Left lung (tissue), 10 donors: ENCODE results near the gene LGR4. TPM values are rescaled to one million over a fixed set of nuclear protein-coding genes. Genes with fewer than 3 reads are reported as not detected.

Experiments used
- ATAC-seq: fragments of 200-7000 bp; cut with Tn5 transposase; one replicate; pipeline ENCODE4 v1.9.1; 2020; ENCODE audit warnings: moderate library complexity
- DNase-seq, 4 donors: peaks; one replicate each; pipeline ENCODE4 v3.0.0-alpha.2; 2013 to 2020
- H3K27ac ChIP-seq, 2 donors: fragments of 200-600 bp; sonication (generic) in 1 of 2; one replicate each; pipeline versions ENCODE4 v1.5.0 to v1.8.0; 2020 to 2021
- H3K27me3 ChIP-seq, 2 donors: fragments of 200-600 bp; sonication (generic) in 1 of 2; one replicate each; pipeline versions ENCODE4 v1.5.0 to v1.8.0; 2020 to 2021
- H3K36me3 ChIP-seq, 2 donors: fragments of 200-600 bp; sonication (generic) in 1 of 2; one replicate each; pipeline versions ENCODE4 v1.5.0 to v1.8.0; 2020 to 2021
- H3K4me1 ChIP-seq, 2 donors: fragments of 200-600 bp; one replicate each; pipeline ENCODE4 v1.8.0; 2021
- H3K4me3 ChIP-seq, 2 donors: fragments of 200-600 bp; sonication (generic) in 1 of 2; one replicate each; pipeline versions ENCODE4 v1.5.0 to v1.8.0; 2020 to 2021; ENCODE audit warnings: mild to moderate bottlenecking in 1 of 2
- H3K9me3 ChIP-seq, 2 donors: fragments of 200-600 bp; sonication (generic) in 1 of 2; one replicate each; pipeline versions ENCODE4 v1.5.0 to v1.8.0; 2020 to 2021
- intact Hi-C, 2 donors: fragments of 100-400 bp; cut with DNase I; formaldehyde crosslinking; loops; one replicate each; pipeline versions ENCODE4 v1.11.2 to v1.14.2; 2022
- polyA plus RNA-seq, 6 donors: library from polyadenylated mRNA; unstranded; fragments of 120-200 nt; gene quantifications; one replicate each; pipeline ENCODE4 v1.2.1, GENCODE V29; 2013; ENCODE audit not compliant: insufficient read length in 6 of 6
- total RNA-seq, 2 donors: library from RNA; stranded (reverse); fragmentation: NEBNext Ultra II Directional; extraction: Animal tissue kit (Norgen Biotek cat#: 25700); gene quantifications; one replicate each; pipeline ENCODE4 v1.2.1, GENCODE V29; 2021
- TF ChIP-seq, protein P1 (sequence below), 2 donors: fragments of 200-600 bp; sonication (generic) in 1 of 2; IDR thresholded peaks; one replicate each; pipeline versions ENCODE4 v1.5.0 to v1.8.0; 2021; ENCODE audit warnings: antibody characterized with exemption in 2 of 2
- donor health status: DM: no; HTN: yes; CAD: no.
- donor health status: DM: no; HTN: no; CAD: no.

The LGR4 gene
- total and polyA plus RNA-seq, 8 donors: 4.0 to 23.7 (median 21.7) TPM

DNA sequence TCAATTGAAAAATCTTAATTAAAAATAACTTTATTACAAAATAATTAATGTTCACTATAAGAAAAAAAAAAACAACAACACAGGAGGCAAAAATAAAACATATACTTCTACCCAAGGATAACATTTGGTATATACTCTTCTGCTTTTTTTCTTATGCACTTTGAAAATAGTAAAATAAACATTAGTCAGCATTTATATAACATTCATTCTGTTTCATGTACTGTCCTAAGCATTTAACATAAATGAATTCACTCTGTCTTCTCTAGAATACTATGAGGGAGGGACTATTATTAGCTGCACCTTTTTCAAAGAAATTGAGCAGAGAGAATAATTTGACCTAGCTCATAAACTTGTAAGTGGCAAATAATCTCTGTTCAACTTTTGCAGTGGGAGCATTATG, 61.3 kb downstream of the LGR4 start:
- H3K4me3 ChIP-seq: no peak overlapping the region
- intact Hi-C loops: no loop called here
- no peak overlapping the region for H3K27ac ChIP-seq
- no peak for DNase-seq
- no peaks in the 10 kb centered on the region for H3K4me1 ChIP-seq
- no peaks in the 10 kb centered on the region for H3K36me3 ChIP-seq
- H3K27me3 ChIP-seq: no peaks in the 10 kb centered on the region
- TF ChIP-seq, protein P1, sequence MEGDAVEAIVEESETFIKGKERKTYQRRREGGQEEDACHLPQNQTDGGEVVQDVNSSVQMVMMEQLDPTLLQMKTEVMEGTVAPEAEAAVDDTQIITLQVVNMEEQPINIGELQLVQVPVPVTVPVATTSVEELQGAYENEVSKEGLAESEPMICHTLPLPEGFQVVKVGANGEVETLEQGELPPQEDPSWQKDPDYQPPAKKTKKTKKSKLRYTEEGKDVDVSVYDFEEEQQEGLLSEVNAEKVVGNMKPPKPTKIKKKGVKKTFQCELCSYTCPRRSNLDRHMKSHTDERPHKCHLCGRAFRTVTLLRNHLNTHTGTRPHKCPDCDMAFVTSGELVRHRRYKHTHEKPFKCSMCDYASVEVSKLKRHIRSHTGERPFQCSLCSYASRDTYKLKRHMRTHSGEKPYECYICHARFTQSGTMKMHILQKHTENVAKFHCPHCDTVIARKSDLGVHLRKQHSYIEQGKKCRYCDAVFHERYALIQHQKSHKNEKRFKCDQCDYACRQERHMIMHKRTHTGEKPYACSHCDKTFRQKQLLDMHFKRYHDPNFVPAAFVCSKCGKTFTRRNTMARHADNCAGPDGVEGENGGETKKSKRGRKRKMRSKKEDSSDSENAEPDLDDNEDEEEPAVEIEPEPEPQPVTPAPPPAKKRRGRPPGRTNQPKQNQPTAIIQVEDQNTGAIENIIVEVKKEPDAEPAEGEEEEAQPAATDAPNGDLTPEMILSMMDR (IDR thresholded peaks at IDR 0.05): no peak
- no peak for ATAC-seq
- no peaks in the 10 kb centered on the region for H3K9me3 ChIP-seq

DNA sequence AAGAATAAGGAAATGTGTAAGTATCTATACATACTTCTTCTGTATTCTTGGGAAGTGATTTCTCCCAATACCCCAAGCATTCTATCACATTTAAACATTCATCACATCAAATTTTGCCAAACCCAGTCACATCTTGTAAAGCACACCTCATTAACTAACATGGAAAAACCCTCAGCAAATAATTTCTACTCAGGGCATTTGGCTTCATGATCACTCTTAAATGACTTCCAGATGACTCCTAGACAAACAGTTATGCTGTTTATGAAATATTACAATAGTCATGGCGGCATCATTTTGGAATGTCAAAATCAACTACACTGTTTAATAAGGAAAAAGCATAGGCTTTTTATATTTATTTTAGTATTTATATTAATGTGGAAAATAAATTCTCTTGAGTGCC, 62.3 kb downstream of the LGR4 start:
- Histone ChIP-seq H3K36me3 (no peaks in the 10 kb centered on the region), H3K27me3 (no peaks in the 10 kb centered on the region), H3K27ac (no peak overlapping the region), H3K4me3 (no peak overlapping the region), H3K4me1 (no peaks in the 10 kb centered on the region), H3K9me3 (no peaks in the 10 kb centered on the region)
- no peak for DNase-seq
- TF ChIP-seq, protein P1 (IDR thresholded peaks at IDR 0.05): no peak
- intact Hi-C loops: no loop called here
- no peak for ATAC-seq

DNA sequence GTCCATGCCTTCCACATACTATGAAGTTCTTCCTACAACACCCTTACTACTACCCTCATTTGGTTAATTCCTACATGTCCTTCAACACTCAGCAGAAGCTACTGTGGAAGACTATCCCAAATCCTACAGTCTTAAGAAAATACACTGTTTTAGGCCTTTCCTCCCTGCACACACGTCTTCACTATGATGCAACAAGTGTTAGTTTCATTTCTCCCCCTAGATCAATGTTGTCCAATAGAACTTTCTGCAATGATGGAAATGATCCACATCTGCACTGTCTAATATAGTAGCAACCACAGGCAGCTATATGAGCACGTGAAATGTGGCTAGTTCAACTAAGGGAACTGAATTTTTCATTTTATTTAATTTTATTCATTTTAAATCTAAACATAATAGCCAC, 62.8 kb downstream of the LGR4 start:
- no peaks in the 10 kb centered on the region for H3K27me3 ChIP-seq
- no peak overlapping the region for H3K4me3 ChIP-seq
- ATAC-seq (no peak), DNase-seq (no peak)
- no peak overlapping the region for H3K27ac ChIP-seq
- no peaks in the 10 kb centered on the region for H3K9me3 ChIP-seq
- intact Hi-C loops: no loop called here
- H3K4me1 ChIP-seq: no peaks in the 10 kb centered on the region
- no peaks in the 10 kb centered on the region for H3K36me3 ChIP-seq
- TF ChIP-seq, protein P1 (IDR thresholded peaks at IDR 0.05): no peak

DNA sequence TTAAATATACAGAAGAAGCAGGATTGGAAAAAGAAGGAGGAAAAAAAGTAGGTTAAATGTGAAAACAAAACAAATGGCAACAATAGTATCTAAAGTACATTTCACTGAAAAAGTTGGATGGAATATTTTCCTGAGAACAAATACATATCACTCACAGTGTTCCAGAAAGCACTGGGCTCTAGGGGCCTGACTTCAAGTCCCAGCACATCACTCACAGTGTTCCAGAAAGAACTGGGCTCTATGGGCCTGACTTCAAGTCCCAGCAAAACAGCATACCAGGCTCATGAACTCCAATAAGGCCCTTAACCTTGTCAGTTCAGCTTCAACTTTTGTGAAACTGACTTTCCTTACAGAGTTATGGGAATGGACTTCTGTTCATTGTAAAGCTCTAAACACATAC, 63.5 kb downstream of the LGR4 start:
- Histone ChIP-seq H3K27me3 (no peaks in the 10 kb centered on the region), H3K36me3 (no peaks in the 10 kb centered on the region), H3K4me3 (no peak overlapping the region), H3K4me1 (no peaks in the 10 kb centered on the region), H3K27ac (no peak overlapping the region), H3K9me3 (no peaks in the 10 kb centered on the region)
- ATAC-seq (no peak), DNase-seq (no peak)
- TF ChIP-seq, protein P1 (IDR thresholded peaks at IDR 0.05): no peak
- intact Hi-C loops: no loop called here

DNA sequence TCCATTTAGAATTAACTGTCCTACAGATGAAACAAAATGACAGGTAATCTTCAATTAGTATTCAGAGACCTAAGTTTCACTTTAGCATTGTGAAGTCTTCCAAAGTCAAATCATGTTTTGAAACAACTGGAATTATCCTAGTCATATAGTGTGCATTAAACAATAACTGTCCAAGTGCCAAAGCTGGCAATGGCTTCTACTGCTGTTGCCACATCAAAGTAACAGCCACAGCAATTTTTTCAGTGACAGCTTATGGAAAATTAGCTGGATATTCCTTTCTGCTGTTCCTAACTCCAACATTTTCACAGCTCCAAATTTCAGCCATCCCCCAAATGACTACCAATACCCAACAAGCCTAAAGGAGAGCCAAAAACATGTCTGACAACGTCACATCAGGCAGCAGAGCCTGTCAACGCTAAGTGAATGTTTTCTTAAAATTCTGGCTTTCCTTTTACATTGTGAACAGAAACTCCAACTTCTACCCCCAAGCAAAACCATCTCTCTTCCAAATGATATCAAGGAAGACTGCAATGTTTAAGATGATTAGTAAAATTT, 64.3 kb downstream of the LGR4 start:
- no peak overlapping the region for H3K4me3 ChIP-seq
- H3K27me3 ChIP-seq: no peaks in the 10 kb centered on the region
- DNase-seq (no peak), ATAC-seq (no peak)
- intact Hi-C loops: no loop called here
- H3K9me3 ChIP-seq: no peaks in the 10 kb centered on the region
- TF ChIP-seq, protein P1 (IDR thresholded peaks at IDR 0.05): no peak
- no peak overlapping the region for H3K27ac ChIP-seq
- H3K4me1 ChIP-seq: no peaks in the 10 kb centered on the region
- H3K36me3 ChIP-seq: no peaks in the 10 kb centered on the region
